ENCODE data around the gene ARL15.

Gene ARL15

GRCh38 chr5:54285686-54286085 lies 24.7 kb downstream of the ARL15 start:
- no peak for DNase-seq (ENCODE audit: low spot score)

DNA sequence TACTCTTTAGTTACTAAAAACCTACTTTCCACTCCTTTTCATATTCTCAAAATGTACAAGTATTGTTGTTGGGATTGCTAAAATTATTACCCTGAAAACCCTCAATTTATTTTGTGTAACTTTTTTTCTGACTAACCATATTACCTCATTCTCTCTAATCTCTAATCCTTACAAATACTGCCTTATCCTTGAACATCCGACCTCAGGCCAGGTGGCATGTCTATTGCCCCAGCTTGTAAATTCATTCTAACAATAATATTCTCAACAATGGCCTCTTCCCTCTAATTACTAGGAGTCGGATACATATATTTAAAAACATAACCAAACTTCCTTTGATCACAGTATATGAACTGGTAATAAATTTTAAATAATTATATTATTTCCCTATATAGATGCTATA lies 25.8 kb downstream of the ARL15 start:
- DNase-seq (ENCODE audit: low spot score): no peak

DNA sequence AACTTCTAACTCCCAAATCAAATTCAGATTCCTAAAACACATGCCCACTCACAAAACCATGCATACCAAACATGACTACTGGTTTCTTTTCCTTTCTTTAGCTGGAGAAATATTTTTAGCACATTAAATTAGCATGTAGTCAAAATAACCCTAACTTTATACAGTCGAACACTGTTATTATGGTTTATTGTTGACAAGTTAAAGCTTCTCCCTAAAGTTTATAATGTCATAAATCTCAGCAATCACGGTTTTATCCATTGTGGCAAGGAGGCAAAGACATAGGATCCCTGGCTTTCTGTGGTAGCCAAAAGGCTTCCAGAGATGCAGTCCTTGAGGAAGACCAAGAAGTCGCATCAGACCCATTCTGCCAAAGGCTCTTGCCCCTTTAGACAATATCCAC lies 27.5 kb downstream of the ARL15 start:
- DNase-seq (ENCODE audit: low spot score): no peak

GRCh38 chr5:54281960-54282692 lies 28.2 kb downstream of the ARL15 start:
- DNase-seq (ENCODE audit: low spot score): no peak

DNA sequence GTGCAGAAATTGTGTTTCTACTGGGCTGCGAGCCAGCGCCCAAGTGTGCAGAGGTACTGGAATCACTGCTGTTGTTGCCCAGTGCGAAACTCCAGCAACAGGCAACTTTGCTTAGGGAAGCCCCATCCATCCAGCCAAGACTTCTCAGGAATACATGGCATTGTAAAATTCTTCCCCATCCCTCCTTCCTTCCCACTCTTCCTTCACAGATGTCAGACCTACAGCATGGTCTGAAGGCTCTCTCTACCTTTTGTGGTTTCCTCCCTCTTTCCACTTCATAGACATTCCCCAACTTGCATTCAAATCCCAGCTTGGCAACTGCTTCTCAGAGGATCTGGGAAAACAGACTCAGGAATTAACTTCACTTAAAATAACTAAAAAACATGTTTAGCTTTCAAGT lies 30.4 kb downstream of the ARL15 start:
- DNase-seq (ENCODE audit: low spot score): no peak

DNA sequence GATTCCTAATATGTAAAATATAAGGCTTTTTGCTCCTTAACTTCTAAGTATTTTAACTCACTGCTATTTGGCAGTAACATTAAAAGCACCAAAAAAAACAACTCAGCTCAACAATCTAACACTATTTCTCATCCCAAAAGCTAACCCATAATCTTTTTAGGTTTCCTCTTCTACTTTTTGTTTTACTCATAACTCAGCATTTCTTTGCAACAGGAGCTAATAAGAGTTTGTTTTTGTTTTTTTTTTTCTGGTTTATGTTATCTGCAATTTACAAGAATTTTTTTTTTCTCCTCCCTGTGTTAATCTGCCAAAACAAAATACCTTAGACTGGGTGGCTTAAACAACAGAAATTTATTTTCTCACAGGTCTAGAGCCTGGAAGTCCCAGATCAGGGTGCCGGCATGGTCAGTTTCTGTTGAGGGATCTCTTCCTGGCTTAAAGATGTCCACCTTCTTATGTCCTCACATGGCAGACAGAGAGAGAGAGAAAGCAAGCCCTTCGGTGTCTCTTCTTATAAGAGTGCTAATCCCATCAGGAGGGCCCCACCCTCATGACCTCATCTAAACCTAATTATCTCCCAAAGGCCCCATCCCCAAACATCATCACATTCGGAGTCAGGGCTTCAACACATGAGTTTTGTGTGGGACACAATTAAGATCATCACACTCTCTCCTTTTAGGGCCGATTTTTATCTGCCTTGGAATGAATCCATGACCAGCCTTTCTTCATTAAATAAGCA lies 31.2 kb downstream of the ARL15 start:
- no peak for DNase-seq (ENCODE audit: low spot score)

DNA sequence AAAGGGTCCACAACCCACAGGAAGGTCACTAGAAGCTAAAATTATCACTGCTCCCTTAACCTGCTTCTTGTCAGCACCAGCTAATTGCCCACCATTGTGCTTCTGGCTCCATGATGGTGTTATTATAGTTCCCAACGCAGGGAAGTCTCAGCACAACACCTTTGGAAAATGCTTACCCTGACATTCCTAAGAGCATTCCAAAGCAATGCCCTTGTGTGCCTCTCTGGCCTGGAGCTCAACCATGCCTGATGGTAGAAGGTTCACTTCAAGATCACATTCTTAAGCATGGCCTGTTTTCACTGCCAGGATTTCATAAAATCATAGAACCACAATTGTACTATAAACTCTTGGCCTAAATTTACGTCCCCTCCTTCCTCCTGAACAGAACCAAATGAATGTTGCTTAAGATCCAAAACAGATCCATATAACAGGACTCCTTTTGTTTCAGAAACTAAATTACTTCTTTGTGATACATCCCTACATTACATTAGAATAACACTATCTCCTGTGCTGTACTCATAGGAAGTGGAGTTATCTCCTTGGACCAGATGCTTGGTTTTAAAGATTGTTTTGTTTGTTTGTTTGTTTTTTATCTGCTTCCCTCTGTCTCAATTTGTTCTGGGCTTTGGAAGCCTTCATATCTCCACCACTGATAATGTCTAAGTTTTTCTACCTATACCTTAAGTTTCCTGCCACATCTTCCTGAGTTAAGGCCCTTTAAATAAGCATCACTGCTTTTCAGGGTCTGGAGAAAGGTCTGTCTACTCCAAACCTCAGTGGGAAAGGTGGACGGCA lies 32.1 kb downstream of the ARL15 start:
- no peak for DNase-seq (ENCODE audit: low spot score)

DNA sequence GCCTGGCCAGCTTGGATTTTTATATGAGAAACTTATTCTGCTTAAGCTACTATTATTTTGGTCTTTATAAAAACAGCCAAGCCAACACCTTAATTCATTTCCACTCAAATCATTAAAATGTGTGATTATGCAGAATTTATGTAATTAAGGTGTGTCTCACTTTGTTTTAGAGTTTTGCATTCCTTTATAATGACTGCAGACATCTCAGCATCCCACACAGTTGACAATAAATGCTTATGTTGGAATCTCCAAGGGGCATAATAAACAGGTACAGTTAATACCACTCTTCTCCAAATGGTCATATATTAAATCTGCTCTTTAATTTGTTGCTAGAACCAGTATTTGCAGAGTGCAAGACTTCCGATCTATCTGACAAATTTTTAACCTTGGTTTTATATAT lies 34.3 kb downstream of the ARL15 start:
- DNase-seq (ENCODE audit: low spot score): no peak

DNA sequence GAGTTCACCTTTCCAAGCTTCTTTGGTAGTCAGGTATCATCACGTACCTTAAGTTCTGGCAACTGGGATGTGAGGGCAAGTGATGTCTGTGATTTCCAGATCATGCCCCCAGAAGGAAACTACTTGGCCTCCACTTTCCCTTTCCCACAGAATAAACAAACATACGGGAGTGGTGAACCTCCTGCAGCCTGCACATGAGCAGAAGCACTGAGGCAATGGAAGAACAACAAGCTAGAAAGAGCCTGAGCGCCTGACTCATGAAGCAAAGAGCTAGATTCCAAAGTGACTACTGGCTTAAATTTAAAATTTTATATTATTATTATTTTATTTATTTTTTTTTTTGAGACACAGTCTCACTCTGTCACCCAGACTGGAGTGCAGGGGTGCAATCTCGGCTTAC lies 35.0 kb downstream of the ARL15 start:
- no peak for DNase-seq (ENCODE audit: low spot score)

DNA sequence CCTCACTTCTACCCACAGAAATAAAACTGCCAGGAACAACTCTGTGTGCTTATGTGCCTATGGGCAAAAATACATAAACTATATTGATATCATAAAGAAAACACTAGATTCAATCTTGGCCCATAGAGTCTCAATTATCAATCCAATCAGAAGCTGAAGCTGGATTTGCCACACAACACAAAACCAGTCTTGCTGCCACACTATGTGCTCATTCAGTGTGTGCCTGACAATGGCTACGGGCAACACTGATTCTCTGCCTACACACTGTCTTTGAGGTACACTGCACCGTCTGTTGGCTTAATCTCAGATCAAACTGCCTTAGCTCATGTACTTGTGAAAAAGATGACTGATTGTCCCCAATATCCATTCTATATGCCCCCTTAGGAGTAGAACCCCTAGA lies 35.4 kb downstream of the ARL15 start:
- no peak for DNase-seq (ENCODE audit: low spot score)

GRCh38 chr5:54273715-54274114 lies 36.7 kb downstream of the ARL15 start:
- DNase-seq (ENCODE audit: low spot score): no peak

GRCh38 chr5:54272746-54273145 lies 37.6 kb downstream of the ARL15 start:
- no peak for DNase-seq (ENCODE audit: low spot score)

DNA sequence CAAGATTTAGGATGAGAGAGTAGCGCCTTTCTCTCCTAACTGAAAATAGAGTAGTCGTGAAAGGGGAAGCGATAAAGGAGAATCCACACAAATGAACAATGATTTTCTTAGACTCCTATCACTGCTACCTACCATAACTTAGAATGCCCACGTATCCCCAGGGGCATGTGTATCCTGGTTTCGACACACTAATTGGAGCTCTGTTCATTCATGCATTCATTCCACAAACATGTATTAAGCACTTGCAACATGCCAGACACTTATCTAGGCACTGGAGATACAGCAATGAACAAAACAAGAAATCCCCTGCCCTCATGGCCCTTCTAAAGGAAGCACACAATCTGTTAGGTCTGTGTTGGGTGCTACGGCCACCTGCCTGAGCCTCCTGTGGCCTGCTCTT lies 40.0 kb downstream of the ARL15 start:
- no peak for DNase-seq (ENCODE audit: low spot score)

- DNase-seq (ENCODE audit: low spot score): no peak
Measured at GRCh38 chr5:54264574-54264973, 45.8 kb downstream of the ARL15 start.

DNA sequence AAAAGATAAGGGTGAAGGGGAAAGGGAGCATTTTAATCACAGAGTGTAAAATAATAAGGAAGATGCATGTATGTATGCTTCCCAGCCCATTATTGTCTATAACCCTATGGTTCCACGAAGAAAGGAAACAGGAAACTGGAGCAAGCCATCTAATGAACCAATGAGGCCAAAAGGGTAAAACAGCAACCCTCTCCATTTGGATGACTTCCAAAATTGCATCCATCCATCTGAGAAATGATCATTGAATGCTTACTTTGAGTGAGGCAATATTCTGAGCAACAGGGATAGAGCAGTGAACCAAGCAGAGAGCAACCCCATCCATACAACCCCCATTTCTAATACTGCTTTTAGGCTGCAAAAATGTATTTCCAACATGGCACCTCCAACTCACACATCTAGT lies 46.9 kb downstream of the ARL15 start:
- DNase-seq (ENCODE audit: low spot score): no peak

DNA sequence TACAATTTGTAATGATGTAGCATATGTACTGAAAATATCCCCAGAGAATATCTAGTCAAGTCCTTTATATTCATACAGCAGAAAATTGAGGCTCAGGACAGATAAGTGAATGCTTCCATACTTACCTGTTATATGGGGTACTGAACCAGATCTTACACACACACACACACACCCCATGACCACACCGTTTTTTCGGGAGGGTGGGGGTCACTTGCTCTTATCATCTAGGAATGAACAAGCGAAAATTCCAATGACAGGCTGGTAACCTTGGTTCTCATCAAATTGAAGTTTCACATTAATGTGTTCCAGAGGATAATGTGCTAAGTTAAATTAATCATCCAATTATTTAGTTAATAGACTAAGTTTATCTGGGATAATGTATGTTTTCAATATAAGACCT lies 48.8 kb downstream of the ARL15 start:
- no peak for DNase-seq (ENCODE audit: low spot score)

DNA sequence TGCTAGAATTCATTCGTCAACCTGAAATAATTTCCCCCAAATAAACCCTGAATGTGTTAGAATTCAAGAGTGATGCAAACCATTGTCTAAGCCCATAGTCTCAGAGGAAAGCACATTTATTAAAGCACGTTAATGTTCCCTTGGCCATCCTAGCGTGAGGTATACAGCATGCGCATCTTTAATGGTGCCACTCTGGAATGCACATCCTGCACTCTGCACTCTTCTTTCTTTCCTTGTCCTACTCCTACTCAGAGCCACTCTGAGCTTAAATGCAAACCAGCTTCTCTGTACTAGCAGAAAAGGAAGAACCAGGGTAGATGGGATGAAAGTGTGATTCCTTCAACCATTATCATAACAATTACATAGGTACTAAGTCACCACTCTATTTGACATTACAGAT lies 50.4 kb downstream of the ARL15 start:
- no peak for DNase-seq (ENCODE audit: low spot score)

DNA sequence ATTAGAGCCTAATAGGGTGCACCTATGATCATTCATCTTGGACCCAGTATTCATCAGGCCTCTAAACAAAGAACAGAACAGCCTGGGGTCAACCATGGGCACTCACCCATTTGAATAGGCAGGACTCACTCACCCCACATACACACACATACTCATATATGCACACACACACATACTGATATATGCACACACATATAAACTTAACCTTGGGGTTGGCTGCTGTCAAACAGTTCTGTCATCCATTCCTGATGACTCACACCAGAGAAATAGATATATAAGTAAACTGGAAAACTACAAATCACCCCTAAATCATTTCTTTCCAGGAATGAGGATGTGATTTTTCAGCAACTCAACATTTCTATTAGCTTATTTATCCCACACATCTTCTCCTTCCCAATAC lies 51.3 kb downstream of the ARL15 start:
- no peak for DNase-seq (ENCODE audit: low spot score)

- no peak for DNase-seq (ENCODE audit: low spot score)
Measured at GRCh38 chr5:54257366-54258118, 52.8 kb downstream of the ARL15 start.

GRCh38 chr5:54254482-54255198 lies 55.7 kb downstream of the ARL15 start:
- DNase-seq (ENCODE audit: low spot score): peak; percentile 22

- no peak for DNase-seq (ENCODE audit: low spot score)
Measured at GRCh38 chr5:54251981-54252380, 58.4 kb downstream of the ARL15 start.

All from kidney capillary endothelial cell (primary cell).